Adrenal gland (tissue), 5 donors: ENCODE measurements around the gene SLITRK4.

Experiments used
- POLR2A ChIP-seq, 2 donors: fragments of 450-650 bp; IDR thresholded peaks; one replicate each; pipeline ENCODE4 v1.6.1; 2017; ENCODE audit warnings: antibody characterized with exemption in 2 of 2, mild to moderate bottlenecking in 2 of 2, moderate library complexity in 1 of 2
- TF ChIP-seq, protein P1 (sequence below), 6 experiments: fragments of 450-650 bp in 4 of 6; fragments of 200-600 bp in 2 of 6; sonication (generic) in 1 of 6; IDR thresholded peaks; 1 replicate in 5 of 6; 2 replicates in 1 of 6; pipeline versions ENCODE4 v1.5.1 to v1.8.0; 2016 to 2021; ENCODE audit warnings: antibody characterized with exemption in 6 of 6, mild to moderate bottlenecking in 2 of 6, moderate library complexity in 1 of 6
- donor health status: DM: no; HTN: no; CAD: no.

- TF ChIP-seq POLR2A (IDR thresholded peaks at IDR 0.05), result no peak
- TF ChIP-seq, protein P1, sequence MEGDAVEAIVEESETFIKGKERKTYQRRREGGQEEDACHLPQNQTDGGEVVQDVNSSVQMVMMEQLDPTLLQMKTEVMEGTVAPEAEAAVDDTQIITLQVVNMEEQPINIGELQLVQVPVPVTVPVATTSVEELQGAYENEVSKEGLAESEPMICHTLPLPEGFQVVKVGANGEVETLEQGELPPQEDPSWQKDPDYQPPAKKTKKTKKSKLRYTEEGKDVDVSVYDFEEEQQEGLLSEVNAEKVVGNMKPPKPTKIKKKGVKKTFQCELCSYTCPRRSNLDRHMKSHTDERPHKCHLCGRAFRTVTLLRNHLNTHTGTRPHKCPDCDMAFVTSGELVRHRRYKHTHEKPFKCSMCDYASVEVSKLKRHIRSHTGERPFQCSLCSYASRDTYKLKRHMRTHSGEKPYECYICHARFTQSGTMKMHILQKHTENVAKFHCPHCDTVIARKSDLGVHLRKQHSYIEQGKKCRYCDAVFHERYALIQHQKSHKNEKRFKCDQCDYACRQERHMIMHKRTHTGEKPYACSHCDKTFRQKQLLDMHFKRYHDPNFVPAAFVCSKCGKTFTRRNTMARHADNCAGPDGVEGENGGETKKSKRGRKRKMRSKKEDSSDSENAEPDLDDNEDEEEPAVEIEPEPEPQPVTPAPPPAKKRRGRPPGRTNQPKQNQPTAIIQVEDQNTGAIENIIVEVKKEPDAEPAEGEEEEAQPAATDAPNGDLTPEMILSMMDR (IDR thresholded peaks at IDR 0.05), result no peak
These were observed 39.0 kb upstream of the SLITRK4 start for GRCh38 chrX:143674926-143675325.
